Gastroesophageal sphincter (tissue), 4 donors: ENCODE data around the gene THTPA. TPM values are rescaled to one million over a fixed set of nuclear protein-coding genes. Genes with fewer than 3 reads are reported as not detected.

Source experiments
- ATAC-seq: fragments of 150-250 bp; one replicate; pipeline ENCODE4 v1.9.1; 2016; ENCODE audit warnings: mild to moderate bottlenecking, moderate library complexity
- H3K27ac ChIP-seq, 4 donors: fragments of 200-600 bp; sonication (generic) in 3 of 4; 1 replicate in 3 of 4; 2 replicates in 1 of 4; pipeline ENCODE4 v1.5.1; 2016 to 2019
- H3K27me3 ChIP-seq: fragments of 200-600 bp; sonication (generic); one replicate; pipeline ENCODE4 v1.5.1; 2019
- H3K36me3 ChIP-seq, 2 donors: fragments of 200-600 bp; sonication (generic); one replicate each; pipeline ENCODE4 v1.5.1; 2019; ENCODE audit warnings: control low read depth in 1 of 2
- H3K4me1 ChIP-seq, 3 donors: fragments of 200-600 bp; sonication (generic); 1 replicate in 2 of 3; 2 replicates in 1 of 3; pipeline ENCODE4 v1.5.1; 2016 to 2019; ENCODE audit warnings: control low read depth in 2 of 3
- H3K4me3 ChIP-seq, 2 donors: fragments of 200-600 bp; sonication (generic); one replicate each; pipeline ENCODE4 v1.5.1; 2019; ENCODE audit warnings: mild to moderate bottlenecking in 1 of 2, moderate library complexity in 1 of 2
- H3K9me3 ChIP-seq, 3 donors: fragments of 200-600 bp; sonication (generic); one replicate each; pipeline ENCODE4 v1.5.1; 2017 to 2019; ENCODE audit warnings: control low read depth in 2 of 3
- EP300 ChIP-seq: sonication (generic); formaldehyde crosslinking; IDR thresholded peaks from one replicate; pipeline ENCODE4 v1.6.1; 2017; ENCODE audit warnings: antibody characterized with exemption, mild to moderate bottlenecking
- POLR2A ChIP-seq, 2 donors: fragments of 450-650 bp; IDR thresholded peaks; one replicate each; pipeline ENCODE4 v1.6.1; 2017; ENCODE audit warnings: antibody characterized with exemption in 2 of 2, mild to moderate bottlenecking in 2 of 2, moderate library complexity in 1 of 2
- POLR2AphosphoS5 ChIP-seq: sonication (generic); formaldehyde crosslinking; IDR thresholded peaks from one replicate; pipeline ENCODE4 v1.6.1; 2017; ENCODE audit warnings: antibody characterized with exemption
- WGBS, 2 donors: methylation state at CpG; one replicate each; pipeline ENCODE4 v1.1.5; 2018; ENCODE audit warnings: low coverage in 1 of 2; 5-methylcytosine and 5-hydroxymethylcytosine counted together
- total RNA-seq, 4 donors: library from RNA; depleted of rRNA; stranded (reverse); fragments of >200 nt; gene quantifications; one replicate each; pipeline ENCODE4 v1.1.0, GENCODE V29; 2016
- TF ChIP-seq, protein P1 (sequence below), 4 experiments: fragments of 200-600 bp in 2 of 4; fragments of 450-650 bp in 2 of 4; sonication (generic) in 1 of 4; IDR thresholded peaks; one replicate each; pipeline ENCODE4 v1.5.1; 2017 to 2019; ENCODE audit warnings: antibody characterized with exemption in 4 of 4, mild to moderate bottlenecking in 2 of 4, moderate library complexity in 2 of 4

Gene THTPA
- total RNA-seq, 4 donors from 2014 or later = 17.7 to 28.8 (median 21.3) TPM

DNA sequence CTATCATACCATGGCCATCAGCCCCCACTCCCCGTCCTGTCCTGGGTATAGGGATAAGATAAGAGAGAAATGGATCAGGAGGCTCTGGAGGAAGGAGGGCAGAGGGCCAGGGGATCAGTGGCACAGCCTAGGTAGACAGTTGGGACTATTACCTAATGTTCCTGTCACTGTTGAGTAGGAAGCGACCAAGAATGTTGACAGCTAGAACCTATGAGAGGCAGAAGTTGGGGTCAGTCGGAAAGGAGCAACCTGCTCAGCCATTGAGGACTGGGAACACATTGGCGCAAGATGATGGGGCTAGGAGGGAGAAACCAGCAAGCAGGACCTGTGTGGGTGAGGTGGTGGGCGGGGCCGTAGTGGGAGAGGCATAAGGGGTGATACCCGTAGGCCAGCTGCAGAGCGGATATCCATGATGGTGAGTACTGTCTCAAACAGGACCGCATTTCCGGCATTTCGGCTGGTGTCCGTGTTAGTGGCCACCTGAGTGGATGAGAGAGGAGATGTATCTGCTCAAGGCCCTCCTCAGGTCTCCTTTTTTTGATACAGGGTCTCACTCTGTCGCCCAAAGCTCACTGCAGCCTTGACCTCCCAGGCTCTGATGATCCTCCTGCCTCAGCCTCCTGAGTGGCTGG, 8.2 kb downstream of the THTPA start:
- no peaks in the 10 kb centered on the region for H3K9me3 ChIP-seq
- peaks cover 0 to 37% of the 10 kb centered on the region in 2 donors for H3K36me3 ChIP-seq
- no peaks in the 10 kb centered on the region for H3K27me3 ChIP-seq
- no peak for ATAC-seq
- no peak overlapping the region for H3K27ac ChIP-seq
- 77 to 90% methylated on average over 4 to 13 of the region's 13 CpGs for WGBS, 2 donors
- H3K4me1 ChIP-seq = peaks cover 0 to 36% (median 0%) of the 10 kb centered on the region in 3 donors
- no peak overlapping the region for H3K4me3 ChIP-seq
- TF ChIP-seq, protein P1, sequence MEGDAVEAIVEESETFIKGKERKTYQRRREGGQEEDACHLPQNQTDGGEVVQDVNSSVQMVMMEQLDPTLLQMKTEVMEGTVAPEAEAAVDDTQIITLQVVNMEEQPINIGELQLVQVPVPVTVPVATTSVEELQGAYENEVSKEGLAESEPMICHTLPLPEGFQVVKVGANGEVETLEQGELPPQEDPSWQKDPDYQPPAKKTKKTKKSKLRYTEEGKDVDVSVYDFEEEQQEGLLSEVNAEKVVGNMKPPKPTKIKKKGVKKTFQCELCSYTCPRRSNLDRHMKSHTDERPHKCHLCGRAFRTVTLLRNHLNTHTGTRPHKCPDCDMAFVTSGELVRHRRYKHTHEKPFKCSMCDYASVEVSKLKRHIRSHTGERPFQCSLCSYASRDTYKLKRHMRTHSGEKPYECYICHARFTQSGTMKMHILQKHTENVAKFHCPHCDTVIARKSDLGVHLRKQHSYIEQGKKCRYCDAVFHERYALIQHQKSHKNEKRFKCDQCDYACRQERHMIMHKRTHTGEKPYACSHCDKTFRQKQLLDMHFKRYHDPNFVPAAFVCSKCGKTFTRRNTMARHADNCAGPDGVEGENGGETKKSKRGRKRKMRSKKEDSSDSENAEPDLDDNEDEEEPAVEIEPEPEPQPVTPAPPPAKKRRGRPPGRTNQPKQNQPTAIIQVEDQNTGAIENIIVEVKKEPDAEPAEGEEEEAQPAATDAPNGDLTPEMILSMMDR (IDR thresholded peaks at IDR 0.05) = no peak
- TF ChIP-seq POLR2A (IDR thresholded peaks at IDR 0.05) (no peak), POLR2AphosphoS5 (no peak), EP300 (no peak)

DNA sequence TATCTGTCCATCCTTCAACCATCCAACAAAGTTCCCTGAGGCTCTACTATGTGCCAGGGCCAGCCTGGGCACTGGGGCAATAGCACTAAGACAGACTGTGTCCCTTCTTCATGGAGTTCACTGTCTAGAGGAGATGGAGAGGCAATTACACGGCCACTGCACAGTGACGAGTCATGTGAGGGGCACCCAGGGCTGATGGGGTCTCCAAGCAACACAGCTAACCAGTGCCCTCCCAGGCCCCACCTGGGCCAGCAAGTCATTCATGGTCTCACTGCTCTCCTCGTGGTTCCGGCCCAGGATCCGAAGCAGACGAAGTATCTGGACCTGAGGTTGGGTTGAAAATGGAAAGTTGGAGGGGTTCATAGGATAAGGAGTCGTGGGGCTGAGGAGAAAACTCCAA, 8.8 kb downstream of the THTPA start:
- no peak overlapping the region for H3K4me3 ChIP-seq
- H3K27ac ChIP-seq = no peak overlapping the region
- no peaks in the 10 kb centered on the region for H3K27me3 ChIP-seq
- no peak for TF ChIP-seq POLR2A (IDR thresholded peaks at IDR 0.05)
- no peak for TF ChIP-seq POLR2AphosphoS5
- TF ChIP-seq, protein P1 (IDR thresholded peaks at IDR 0.05) = no peak
- TF ChIP-seq EP300 = no peak
- ATAC-seq = no peak
- peaks cover 0 to 31% of the 10 kb centered on the region in 2 donors for H3K36me3 ChIP-seq
- 90% methylated on average over 1 of the region's 7 CpGs; no CpG with 5 or more reads in 1 of the 2 donors for WGBS, 2 donors
- H3K9me3 ChIP-seq = no peaks in the 10 kb centered on the region
- H3K4me1 ChIP-seq = peaks cover 0 to 31% (median 0%) of the 10 kb centered on the region in 3 donors

DNA sequence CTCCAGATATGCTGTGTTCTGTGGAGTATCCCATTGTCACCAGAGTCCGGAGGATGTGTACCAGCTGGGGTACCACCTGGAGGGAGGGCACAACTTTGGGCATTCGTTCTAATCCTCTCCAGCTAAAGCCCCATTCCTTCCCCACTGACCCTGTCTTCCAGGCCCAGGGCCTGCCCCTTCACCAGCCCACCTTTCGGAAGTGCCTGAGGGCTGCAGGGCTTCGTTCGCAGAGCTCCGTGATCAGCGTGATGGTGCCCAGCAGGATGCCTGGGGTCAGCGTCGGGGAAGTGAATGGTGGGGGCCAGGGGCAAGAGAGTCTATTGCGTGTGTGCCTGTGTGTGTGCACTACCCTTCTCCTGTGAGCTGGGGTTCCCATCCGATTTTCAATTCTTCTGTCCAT, 9.6 kb downstream of the THTPA start:
- 86% methylated on average over 4 of the region's 11 CpGs; no CpG with 5 or more reads in 1 of the 2 donors for WGBS, 2 donors
- no peak for TF ChIP-seq EP300
- no peak for TF ChIP-seq POLR2AphosphoS5
- no peak for TF ChIP-seq POLR2A (IDR thresholded peaks at IDR 0.05)
- TF ChIP-seq, protein P1 (IDR thresholded peaks at IDR 0.05) = no peak
- no peak for ATAC-seq

DNA sequence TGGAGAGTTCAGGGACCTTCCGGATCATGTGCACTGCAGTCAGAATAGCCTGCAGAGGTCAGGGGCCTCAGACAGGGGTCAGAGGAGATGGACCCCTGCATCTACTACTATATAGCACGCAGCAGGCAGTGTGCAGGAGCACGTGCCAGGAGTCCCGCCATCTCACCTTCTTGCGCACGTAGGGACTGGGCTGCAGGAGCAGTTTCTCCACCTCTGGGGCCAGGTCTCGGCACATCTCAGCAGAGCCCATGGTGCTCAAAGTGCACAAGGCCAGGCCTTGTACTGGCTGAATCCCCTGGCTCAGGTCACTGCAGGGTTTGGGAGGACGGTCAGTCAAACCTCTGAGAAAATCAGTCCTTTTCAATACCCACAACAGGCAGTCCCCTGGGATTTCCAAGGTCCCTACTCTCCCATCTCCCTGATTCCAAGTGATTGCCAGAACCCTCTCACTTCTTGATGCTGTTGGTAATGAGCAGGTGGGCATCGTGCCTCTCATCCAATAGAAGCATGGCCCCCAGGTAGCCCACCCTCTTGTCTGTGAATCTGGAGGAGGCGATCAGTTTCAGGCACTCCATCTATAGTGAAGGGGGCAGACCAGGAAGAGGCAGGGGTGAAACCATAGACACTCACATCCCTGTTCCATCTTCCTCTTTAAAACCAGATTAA, 10.2 kb downstream of the THTPA start:
- Histone ChIP-seq H3K4me3 (no peak overlapping the region), H3K9me3 (no peaks in the 10 kb centered on the region), H3K27me3 (peaks cover 8% of the 10 kb centered on the region), H3K36me3 (peaks cover 0 to 20% of the 10 kb centered on the region in 2 donors), H3K27ac (no peak overlapping the region), H3K4me1 (peaks cover 0 to 31% (median 0%) of the 10 kb centered on the region in 3 donors)
- TF ChIP-seq, protein P1 (IDR thresholded peaks at IDR 0.05) = no peak
- TF ChIP-seq EP300 (no peak), POLR2A (IDR thresholded peaks at IDR 0.05) (no peak), POLR2AphosphoS5 (no peak)
- ATAC-seq = no peak
- whole genome bisulfite sequencing, 2 donors = 93% methylated on average over 2 of the region's 10 CpGs; no CpG with 5 or more reads in 1 of the 2 donors

More for the DNA sequence above, 9.6 kb downstream of the THTPA start:
- H3K27ac ChIP-seq = no peak overlapping the region
- H3K36me3 ChIP-seq = peaks cover 0 to 24% of the 10 kb centered on the region in 2 donors
- peaks cover 2% of the 10 kb centered on the region for H3K27me3 ChIP-seq
- H3K4me1 ChIP-seq = peaks cover 0 to 31% (median 0%) of the 10 kb centered on the region in 3 donors
- no peaks in the 10 kb centered on the region for H3K9me3 ChIP-seq
- H3K4me3 ChIP-seq = no peak overlapping the region
